Measurements from ENCODE around the gene ESM1. TPM values are rescaled to one million over a fixed set of nuclear protein-coding genes. Genes with fewer than 3 reads are reported as not detected.

Gene ESM1
- total and polyA plus RNA-seq, 4 donors = 3.8 to 48.0 (median 10.0) TPM

GRCh38 chr5:55030676-55031369 lies 45.4 kb upstream of the ESM1 start:
- H3K9me3 ChIP-seq (ENCODE audit: control insufficient read depth in 4 of 4, insufficient read depth in 3 of 4, low read length in 3 of 4) = no peaks in the 10 kb centered on the region
- no peaks in the 10 kb centered on the region for H3K27me3 ChIP-seq (ENCODE audit: control insufficient read depth in 3 of 3, insufficient read depth in 3 of 3, low read length in 2 of 3)
- H3K4me3 ChIP-seq = no peak overlapping the region
- ATAC-seq (ENCODE audit: insufficient read depth, low FRiP score) (no peak), DNase-seq (no peak)
- no peaks in the 10 kb centered on the region for H3K4me1 ChIP-seq (ENCODE audit: control insufficient read depth in 5 of 5, insufficient read depth in 5 of 5, low read length in 5 of 5)
- H3K27ac ChIP-seq (ENCODE audit: low read depth in 1 of 2, low read length in 1 of 2) = no peak overlapping the region
- no peaks in the 10 kb centered on the region for H3K36me3 ChIP-seq (ENCODE audit: control insufficient read depth in 4 of 4, insufficient read depth in 4 of 4, low read length in 4 of 4)
- H3K9ac ChIP-seq (ENCODE audit: insufficient read depth in 1 of 2, low read length in 2 of 2) = no peak overlapping the region
- no peak for TF ChIP-seq CTCF (IDR thresholded peaks at IDR 0.05; ENCODE audit: control extremely low read depth, extremely low read depth)
- 84 to 91% methylated on average over 10 of the region's 10 CpGs for WGBS, 2 donors

GRCh38 chr5:55030220-55030619 lies 44.8 kb upstream of the ESM1 start:
- WGBS, 2 donors = 83 to 86% methylated on average over 2 of the region's 2 CpGs
- no peaks in the 10 kb centered on the region for H3K27me3 ChIP-seq (ENCODE audit: control insufficient read depth in 3 of 3, insufficient read depth in 3 of 3, low read length in 2 of 3)
- no peaks in the 10 kb centered on the region for H3K9me3 ChIP-seq (ENCODE audit: control insufficient read depth in 4 of 4, insufficient read depth in 3 of 4, low read length in 3 of 4)
- no peaks in the 10 kb centered on the region for H3K36me3 ChIP-seq (ENCODE audit: control insufficient read depth in 4 of 4, insufficient read depth in 4 of 4, low read length in 4 of 4)
- DNase-seq (no peak), ATAC-seq (ENCODE audit: insufficient read depth, low FRiP score) (no peak)
- H3K4me1 ChIP-seq (ENCODE audit: control insufficient read depth in 5 of 5, insufficient read depth in 5 of 5, low read length in 5 of 5) = no peaks in the 10 kb centered on the region
- no peak overlapping the region for H3K27ac ChIP-seq (ENCODE audit: low read depth in 1 of 2, low read length in 1 of 2)
- TF ChIP-seq CTCF (IDR thresholded peaks at IDR 0.05; ENCODE audit: control extremely low read depth, extremely low read depth) = no peak
- no peak overlapping the region for H3K9ac ChIP-seq (ENCODE audit: insufficient read depth in 1 of 2, low read length in 2 of 2)
- H3K4me3 ChIP-seq = no peak overlapping the region

GRCh38 chr5:55027595-55027994 lies 42.2 kb upstream of the ESM1 start:
- Histone ChIP-seq H3K4me1 (ENCODE audit: control insufficient read depth in 5 of 5, insufficient read depth in 5 of 5, low read length in 5 of 5) (no peaks in the 10 kb centered on the region), H3K36me3 (ENCODE audit: control insufficient read depth in 4 of 4, insufficient read depth in 4 of 4, low read length in 4 of 4) (no peaks in the 10 kb centered on the region), H3K9ac (ENCODE audit: insufficient read depth in 1 of 2, low read length in 2 of 2) (no peak overlapping the region), H3K9me3 (ENCODE audit: control insufficient read depth in 4 of 4, insufficient read depth in 3 of 4, low read length in 3 of 4) (no peaks in the 10 kb centered on the region), H3K4me3 (no peak overlapping the region), H3K27me3 (ENCODE audit: control insufficient read depth in 3 of 3, insufficient read depth in 3 of 3, low read length in 2 of 3) (no peaks in the 10 kb centered on the region), H3K27ac (ENCODE audit: low read depth in 1 of 2, low read length in 1 of 2) (no peak overlapping the region)
- 23 to 63% methylated on average over 3 of the region's 3 CpGs for WGBS, 2 donors
- ATAC-seq (ENCODE audit: insufficient read depth, low FRiP score) (no peak), DNase-seq (no peak)
- TF ChIP-seq CTCF (IDR thresholded peaks at IDR 0.05; ENCODE audit: control extremely low read depth, extremely low read depth) = no peak

- DNase-seq (no peak), ATAC-seq (ENCODE audit: insufficient read depth, low FRiP score) (no peak)
- Histone ChIP-seq H3K9ac (ENCODE audit: insufficient read depth in 1 of 2, low read length in 2 of 2) (no peak overlapping the region), H3K4me3 (no peak overlapping the region), H3K9me3 (ENCODE audit: control insufficient read depth in 4 of 4, insufficient read depth in 3 of 4, low read length in 3 of 4) (peaks cover 0 to 2% (median 0%) of the 10 kb centered on the region in 4 donors), H3K27ac (ENCODE audit: low read depth in 1 of 2, low read length in 1 of 2) (no peak overlapping the region), H3K27me3 (ENCODE audit: control insufficient read depth in 3 of 3, insufficient read depth in 3 of 3, low read length in 2 of 3) (no peaks in the 10 kb centered on the region), H3K36me3 (ENCODE audit: control insufficient read depth in 4 of 4, insufficient read depth in 4 of 4, low read length in 4 of 4) (no peaks in the 10 kb centered on the region), H3K4me1 (ENCODE audit: control insufficient read depth in 5 of 5, insufficient read depth in 5 of 5, low read length in 5 of 5) (no peaks in the 10 kb centered on the region)
- no peak for TF ChIP-seq CTCF (IDR thresholded peaks at IDR 0.05; ENCODE audit: control extremely low read depth, extremely low read depth)
- 63 to 69% methylated on average over 2 of the region's 2 CpGs for WGBS, 2 donors
Observed at GRCh38 chr5:55022450-55022849, 37.1 kb upstream of the ESM1 start.

All from lung (tissue), 12 donors.